Glomerular endothelial cell (primary cell): Measurements from ENCODE around the gene NUDT2. TPM values are rescaled to one million over a fixed set of nuclear protein-coding genes. Genes with fewer than 3 reads are reported as not detected.

ENCODE experiments used
- DNase-seq: peaks from one replicate; pipeline ENCODE4 v3.0.0-alpha.2; 2011; ENCODE audit warnings: low read depth, low spot score; ENCODE audit errors: extremely low read depth
- total RNA-seq: library from RNA; depleted of rRNA; stranded (reverse); fragments of >200 nt; gene quantifications from 2 replicates; pipeline ENCODE4 v1.2.3, GENCODE V29; 2015

Gene NUDT2
- total RNA-seq, 1 donor from 2014 or later, result 29.7 TPM

DNA sequence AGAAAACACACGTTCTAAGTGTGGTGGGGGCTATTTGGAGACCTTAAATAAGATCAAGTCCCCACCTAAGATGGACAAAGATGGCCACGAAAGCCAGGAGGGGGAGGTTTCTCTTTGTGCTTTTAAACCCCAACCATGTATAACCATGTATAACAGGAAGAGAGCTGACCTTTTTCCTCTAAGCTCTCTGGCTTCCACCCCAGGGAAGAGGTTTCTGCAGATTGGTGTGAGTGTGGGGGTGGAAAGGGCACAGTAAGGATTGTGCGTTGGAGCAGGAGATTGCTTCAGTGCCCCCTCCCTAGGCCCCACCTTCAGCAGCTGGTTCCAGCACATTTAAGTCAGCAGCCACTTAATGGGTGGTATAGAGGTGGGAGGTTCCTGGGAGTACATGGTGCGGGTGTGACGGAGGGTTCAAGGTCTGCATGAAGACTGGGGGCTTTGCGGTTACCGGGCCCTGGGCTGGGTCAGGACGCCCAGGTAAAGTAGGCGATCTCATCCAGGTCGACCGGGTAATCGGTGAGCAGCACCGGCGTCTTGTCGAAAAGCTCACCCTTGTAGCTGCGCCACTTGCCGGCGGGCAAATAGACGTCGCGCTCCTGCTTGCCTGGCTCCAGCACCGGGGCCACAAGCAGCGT lies 41.1 kb downstream of the NUDT2 start:
- DNase-seq, result no peak

DNA sequence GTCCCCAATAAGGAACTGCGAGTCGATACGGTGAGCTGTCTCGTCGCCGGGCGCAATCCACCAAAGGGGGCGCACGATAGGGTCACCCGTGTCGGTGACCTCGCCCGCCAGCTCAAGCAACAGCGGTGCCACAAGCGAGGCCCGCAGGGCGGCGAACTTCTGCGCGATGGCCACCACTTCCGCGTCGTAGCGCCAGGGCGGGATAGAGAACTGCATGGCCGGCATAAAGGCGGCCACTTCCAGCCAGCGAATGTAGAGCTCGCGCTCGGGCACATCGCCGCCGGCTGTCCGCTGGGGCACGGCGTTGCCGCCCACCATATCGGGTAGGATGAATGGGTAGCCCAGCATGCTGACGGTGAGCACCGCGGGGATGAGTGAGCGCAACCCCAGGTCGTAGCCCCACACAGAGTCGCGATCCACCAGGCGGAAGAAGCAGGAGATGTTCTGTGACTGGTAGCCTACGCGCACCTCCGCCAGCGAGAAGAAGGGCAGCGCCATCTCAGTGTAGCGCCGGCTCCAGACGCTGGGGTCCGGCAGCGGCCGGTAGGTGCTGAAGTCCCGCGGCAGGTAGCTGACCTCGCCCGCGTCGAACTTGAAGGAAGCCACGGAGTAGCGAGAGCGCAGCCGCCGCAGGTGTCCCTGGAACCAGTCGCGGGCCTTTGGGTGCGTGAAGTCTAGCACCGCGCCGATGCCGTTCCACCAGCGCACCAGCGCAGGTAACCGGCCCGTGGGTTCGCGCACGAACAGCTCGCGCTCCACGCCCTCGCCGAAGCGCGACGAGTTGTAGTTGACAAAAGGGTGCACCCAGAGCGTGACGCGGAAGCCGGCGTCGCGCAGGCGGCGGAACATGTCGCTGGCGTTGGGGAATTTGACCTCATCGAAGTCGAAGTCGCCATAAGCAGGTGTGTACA lies 41.9 kb downstream of the NUDT2 start:
- no peak for DNase-seq

DNA sequence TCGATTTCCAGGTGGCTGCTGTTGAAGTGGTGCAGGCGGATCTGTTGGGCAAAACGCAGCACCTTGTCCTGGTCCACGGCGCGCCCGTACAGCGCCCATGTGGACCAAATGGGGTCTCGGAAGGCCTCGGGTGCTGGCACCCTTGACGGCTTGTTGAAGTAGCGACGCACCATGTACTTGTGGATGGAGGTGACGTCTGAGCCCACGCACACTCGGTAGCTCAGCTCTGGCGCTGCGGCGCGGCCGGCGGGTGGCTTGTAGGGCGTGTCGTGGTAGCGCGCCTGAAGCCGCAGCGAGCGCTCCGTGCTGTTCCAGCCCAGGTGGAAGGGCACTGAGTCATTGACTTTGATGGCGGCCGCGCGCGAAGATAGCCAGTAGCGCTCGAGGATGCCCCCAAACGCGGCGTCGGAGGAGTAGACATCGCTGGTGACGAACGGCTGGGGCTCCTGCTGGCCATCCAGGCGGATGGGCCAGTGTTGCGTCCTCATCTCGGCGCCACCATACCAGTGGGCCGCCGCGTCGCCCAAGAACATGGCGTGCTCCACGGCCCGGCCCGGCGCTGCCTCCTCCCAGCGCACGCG lies 42.6 kb downstream of the NUDT2 start:
- DNase-seq, result no peak

DNA sequence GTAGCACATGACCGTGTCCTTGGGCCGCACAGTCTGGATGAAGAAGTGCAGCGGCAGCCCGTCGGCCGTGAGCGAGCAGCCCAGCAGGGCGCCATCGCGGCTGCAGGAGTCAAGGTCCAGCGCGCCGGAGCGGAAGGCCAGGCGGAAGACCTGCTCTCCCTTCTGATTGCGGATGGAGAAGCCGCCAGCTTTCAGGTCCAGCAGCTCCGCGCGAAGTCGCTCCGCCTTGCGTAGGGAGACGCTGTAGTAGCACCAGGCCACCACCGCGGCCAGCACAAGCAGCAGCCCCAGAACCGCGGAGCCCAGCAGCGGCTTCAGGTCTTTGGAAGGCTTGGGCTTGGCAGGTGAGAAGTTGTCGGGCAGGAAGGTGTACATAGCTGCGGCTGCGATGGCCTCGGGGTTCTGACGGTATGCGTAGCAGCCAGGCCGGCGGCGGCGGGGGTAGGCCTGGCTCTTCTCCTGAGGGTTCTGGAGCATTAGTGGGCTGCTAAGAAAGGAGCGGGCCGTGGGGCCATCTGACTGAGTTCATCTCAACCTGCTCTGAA lies 43.2 kb downstream of the NUDT2 start:
- no peak for DNase-seq

DNA sequence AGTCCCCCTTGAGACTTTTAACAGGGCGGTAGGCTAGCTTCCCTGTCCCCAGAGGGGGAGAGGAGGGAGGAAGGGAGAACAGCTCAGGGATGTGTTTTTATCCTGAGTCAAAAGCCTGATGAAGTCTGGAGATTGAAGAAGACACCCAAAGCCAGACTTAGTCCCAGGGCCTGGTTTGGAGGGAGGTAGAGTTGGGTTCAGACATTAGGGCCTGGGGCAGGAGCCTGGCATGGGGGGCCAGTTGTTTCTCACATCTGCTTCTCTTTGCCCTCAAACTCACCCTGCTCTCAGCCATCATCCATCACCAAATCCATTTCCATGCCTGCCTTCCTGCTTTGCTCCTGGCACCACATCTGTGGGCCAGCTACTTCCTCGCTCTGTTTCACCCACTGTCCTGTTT lies 44.4 kb downstream of the NUDT2 start:
- no peak for DNase-seq

DNA sequence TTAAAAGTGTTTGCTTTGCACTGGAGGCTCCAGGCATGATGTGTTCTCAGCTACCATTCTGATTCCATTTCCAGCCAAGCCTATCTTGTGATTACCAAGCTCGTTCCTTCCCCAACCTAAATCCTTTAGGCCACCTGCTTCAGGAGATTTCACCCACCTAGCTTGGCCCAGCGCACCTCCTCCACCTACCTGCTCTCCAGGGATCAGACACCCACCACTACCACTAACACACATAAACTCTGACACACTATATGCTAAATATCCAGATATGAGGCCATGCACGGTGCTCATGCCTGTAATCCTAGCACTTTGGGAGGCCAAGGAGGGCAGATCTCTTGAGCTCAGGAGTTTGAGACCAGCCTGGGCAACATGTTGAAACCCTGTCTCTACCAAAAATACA lies 45.0 kb downstream of the NUDT2 start:
- no peak for DNase-seq

DNA sequence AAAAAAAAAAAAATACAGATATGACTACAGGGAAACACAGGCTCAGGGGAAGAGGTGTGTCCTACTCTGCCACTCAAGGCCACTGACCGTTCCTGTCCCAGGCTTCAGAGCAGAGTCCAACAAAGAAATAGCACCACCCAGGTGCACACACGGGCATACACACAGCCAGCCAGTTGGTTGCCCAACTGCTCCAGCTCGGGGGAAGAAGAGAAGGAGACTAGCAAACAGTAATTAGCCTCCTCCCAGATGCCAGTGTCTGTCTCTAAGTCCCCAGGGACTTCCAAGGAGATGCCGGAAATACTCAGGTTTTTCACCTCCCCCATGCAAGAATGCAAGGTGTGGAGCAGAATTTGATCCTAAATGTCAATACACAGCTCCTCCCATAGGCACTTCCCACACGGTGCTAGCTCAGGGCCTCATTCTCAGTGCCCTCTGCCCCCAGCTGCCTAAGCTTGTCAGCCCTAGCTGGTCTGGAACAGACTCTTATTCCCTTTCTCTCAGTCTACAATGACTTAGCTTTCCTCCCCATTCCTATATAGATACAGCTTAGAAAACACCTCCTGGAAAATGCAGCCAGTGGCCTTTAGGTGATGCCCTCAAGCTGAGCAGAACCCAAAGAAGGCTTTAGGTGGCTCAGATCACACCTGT lies 45.7 kb downstream of the NUDT2 start:
- no peak for DNase-seq

DNA sequence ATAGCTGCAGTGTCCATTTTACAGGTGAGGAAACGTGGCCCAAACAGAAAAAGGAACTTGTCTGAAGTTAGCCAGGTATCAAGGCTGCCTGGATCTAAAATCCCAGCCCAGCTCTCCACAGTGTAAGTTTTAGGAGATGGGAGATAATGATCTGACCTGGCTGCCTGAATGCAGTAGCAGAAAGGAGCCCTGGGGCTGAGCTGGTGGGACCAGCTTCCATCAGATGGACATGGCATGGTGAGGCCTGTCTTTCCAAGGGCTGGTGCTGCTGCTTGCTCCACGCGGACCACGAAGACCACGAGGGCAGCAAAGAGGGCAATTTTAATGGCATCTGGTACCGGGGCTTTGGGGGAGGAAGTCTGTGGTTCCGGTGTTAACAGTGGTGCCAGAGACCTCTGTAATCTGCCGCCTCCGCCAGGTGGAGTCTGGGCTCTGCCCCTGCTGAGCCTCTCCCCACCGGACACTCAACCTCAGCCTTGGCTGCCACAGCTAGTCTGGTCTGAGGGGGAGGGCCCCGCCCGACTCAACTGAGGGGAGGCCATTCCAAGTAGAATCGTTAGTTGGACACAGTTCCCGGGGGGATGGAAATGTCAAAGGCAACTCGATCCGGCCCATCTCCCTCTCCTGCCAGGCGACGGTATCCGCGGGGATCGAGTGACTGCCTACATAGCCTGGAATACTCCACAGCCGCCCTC lies 46.7 kb downstream of the NUDT2 start:
- no peak for DNase-seq

DNA sequence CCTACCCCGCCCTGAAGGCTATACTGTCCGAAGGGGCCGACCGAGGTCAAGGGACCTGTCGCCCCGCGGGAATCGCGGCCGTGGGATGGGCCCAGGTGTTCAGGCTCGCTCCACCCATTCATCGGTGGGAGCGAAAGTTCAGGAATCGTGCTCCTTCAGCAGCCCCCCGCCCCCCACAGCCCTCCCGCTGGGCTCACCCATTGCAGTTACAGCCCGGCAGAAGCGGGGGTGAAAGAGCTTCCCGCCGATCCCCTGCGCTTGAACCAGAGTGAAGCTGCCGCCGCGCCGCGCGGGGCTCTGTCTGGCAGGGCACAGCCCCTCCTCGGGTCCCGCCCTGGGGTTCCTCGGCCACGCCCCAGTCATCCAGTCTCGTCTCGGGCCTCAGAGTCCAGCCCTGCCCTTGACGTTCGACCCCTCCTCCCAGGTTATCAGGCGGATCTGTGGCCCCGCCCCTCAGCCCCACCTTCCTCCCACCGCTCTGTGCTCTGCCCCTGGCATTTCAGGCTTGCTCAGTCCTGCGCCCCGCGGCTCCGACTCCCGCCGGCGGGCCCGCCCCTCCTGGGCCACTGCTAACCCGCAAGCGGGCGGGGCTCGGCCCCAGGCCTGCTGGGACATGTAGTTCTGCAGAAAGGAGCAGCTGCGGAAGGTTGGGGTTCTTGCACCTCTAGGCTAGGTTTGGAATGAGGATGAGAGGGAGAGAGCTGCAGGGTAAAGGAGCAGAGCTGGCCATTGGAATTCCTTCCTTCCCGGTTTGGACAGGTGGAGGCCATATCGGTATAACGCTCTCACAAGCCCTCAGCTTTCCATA lies 47.4 kb downstream of the NUDT2 start, which contains the start of gene MYORG:
MYORG (minus strand) TSS at position 303 of the 808 bp plus-strand sequence. CDS start 3,955 bp downstream, outside the sequence.
- no peak for DNase-seq

DNA sequence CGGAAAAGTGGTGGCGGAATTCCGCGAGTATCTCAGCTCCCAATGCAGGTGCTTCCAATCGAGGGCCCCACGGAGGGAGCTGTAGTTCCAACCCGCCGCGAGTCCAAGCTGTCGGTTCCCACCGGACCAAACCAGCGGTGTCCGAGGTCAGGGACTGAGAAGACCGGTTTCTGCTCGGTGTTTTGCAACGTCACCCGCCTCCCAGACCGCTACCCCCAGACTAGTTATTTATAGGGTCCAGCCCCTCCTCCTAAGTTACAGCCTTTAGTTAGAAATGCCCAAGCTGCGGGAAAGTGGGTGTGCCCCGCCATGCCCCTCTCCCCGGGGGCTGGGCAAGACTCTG lies 48.0 kb downstream of the NUDT2 start:
- no peak for DNase-seq

DNA sequence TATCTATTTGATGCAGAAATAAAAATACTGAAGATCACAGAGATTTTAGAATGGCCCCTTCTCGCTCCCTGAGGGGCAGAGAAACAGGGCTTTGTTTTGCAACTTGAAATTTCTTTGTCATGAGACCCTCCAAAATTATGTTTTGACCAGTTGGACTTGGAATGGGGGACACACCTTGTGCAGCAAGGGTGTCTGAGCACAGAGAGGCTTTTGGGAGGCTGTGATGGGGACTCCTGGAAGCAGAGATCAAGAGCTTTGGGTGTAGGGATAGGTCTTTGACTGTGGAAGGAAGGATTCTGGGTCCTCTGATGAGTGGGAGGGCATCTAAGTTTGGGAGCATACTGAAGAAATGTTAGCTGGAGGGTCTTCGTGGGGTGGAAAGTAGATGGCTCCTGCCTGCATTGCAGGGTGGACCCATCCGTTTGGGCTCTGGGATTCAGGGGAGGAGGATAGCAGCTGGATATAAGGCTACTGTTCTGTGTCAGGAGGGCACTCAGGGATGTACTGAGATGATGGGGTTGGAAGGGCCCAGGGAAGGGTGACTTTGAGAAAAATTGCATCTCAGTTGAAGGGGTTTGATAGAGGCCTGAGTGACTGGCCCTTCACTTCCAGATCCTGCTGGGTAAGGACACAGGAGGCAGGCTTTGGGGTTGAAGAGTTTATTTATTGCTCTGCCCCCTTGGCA lies 49.1 kb downstream of the NUDT2 start:
- DNase-seq, result no peak

DNA sequence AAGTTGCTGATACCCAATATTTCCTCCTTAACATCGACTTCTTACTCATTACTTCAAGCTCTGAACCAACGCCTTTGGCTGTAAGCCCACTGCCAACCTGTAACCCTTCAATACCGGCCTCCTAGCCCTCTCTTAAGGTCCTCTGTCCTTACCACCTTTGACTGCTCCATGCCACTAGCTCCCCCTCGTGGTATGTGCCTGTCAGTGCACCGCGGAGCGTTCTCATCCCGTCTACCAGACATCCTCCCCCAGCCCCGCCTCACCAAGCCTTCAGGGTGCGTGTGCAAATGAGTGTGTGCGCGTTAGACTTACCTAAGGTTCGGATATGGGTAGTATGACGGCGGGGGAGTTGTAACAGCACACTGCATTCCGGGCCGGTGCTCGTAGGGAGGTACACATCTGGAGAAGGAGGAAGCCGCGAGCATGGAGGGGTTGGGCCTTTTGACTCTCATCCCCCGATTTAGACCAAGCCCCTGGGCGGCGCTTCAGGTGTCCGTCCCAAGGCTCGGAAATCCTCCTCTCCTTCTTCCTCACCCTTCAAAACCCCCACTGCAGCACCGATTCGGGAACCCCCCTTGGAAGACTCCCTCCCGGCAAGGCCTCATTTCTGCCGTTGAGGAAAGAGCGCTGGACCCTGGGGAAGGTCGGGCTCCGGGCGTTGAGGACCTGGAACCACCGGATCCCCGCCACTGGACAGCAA lies 50.1 kb downstream of the NUDT2 start:
- peak; percentile 64 for DNase-seq

DNA sequence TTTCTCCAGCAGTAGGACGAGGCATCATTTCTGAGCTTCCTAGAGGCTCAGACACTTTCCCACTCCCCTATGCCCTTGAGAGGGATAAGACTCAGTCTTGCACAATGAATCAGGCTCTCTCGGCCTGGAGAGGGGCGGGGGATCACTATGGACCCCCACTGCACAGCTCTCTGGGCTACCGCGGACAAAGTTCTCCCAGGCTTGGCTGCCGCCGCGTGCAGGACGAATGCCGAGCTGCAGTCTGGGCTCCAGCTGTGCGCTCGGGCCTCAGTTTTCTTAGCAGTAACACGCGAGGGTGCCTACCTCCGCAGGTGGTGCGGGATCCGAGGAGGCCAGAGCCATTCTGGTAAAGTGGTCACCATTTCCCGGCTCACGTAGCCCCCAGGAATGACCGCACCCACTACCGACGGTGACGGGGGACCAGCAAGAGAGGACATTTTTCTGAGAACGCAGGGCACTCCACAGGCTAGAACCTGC lies 50.7 kb downstream of the NUDT2 start:
- DNase-seq, result no peak

DNA sequence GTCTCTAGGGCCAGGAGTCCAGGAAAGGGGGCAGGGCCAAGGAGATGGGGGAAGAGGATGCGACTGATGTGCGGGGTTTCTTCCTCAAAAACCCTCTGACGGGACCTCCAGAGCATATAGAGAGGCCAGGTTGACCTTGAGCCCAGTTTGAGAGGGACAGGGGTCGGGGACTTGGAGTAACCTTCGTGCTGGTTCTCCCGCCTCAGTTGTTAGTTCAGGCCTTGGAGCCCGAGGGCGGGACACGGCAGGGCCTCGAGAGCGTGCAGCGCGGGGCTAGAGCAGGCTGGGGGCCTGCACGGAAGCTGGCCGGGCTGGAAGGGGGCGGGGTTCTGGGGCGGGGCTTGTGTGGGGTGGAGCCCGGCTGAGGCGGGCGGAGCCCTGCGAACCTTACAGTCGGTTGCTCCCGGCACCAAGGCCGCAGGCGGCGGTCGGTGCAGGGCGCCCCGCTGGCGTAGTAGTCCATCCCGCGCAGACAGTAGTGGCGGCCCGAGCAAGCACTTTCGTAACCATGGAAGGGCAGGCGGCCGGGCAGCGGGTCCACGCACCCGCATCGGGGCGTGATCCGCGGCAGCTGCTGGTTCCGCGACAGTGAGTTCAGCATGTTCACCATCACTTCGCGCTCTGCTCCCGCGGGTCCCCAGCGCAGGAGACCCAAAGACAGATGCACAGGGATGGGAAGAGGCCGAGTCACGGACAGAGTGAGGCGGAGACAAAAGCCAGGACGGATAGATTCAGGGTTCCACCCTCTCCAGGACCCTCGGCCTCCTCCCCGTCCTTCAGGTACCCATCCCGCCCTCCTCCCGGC lies 51.3 kb downstream of the NUDT2 start:
- no peak for DNase-seq

DNA sequence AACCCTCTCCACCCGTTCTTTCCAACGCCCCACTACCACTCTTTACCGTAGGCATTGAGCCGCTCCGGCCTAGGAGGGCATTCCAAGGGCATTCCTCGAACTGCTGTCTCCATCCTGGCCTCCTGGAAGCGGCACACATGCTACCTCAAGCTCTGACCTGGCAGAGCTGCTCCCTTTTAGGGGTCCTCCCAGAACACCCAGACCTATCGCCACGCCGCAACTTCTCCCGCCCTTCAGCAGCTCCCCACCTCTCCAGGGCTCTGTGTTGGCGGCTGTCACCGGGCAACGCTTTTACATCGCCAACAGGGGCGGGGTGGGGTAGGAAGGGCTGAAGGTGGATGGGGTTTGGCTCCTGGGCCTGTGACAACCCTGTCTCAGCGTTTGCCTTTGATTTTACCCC lies 52.0 kb downstream of the NUDT2 start:
- DNase-seq, result no peak

DNA sequence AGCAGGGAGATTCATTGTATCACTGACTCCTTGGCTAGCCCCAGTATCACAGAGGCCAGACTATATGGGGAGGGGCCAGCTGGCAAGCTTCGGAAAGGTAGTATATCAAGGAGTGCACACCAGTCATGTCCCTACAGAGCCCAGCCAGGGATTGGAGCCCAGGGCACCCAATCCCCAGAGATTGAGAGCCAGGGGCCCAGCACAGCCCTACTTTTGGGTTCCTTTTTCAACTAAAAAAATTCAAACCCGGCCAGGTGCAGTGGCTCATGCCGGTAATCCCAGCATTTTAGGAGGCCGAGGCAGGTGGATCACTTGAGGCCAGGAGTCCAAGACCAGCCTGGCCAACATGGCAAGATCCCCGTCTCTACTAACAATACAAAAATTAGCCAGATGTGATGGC lies 52.7 kb downstream of the NUDT2 start:
- DNase-seq, result no peak

DNA sequence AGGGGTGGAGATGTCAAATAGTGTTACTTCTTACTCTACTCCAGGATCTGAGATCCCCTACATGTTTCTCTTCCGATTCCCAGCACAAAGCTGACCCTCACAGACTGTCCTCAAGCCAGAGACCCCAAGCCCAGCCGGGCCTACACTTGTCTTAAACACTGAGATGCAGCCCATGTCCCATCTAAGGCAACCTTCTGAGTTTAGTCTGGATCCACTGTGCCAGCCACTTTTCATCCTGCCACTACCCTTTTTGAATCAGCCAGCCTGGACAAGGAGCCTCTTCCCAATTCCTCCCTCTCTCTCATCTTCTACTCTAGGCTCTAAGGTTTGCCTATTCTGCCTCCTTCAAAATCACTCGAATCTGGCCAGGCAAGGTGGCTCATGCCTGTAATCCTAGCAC lies 53.5 kb downstream of the NUDT2 start:
- no peak for DNase-seq

DNA sequence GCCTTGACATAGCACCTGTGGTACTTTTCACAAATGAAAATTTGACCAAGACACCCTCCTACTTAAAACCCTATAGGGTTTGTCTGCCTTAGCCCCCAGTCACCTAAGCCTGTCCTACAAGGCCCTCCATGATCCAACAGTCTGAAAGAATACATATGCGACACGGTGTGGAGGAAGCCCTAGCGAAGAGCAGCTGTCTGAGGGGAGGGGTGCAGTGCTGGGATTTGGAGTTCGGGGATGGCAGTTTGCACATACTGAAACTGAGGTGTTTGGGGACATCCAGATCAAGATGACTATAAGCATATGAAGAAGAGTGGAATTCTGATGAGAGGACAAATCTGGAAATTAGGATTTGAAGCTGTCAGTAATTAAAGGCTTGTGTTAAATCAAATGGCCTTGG lies 54.5 kb downstream of the NUDT2 start:
- no peak for DNase-seq
